Bronchial epithelial cell (primary cell): Measurements from ENCODE around the gene MSN. TPM values are rescaled to one million over a fixed set of nuclear protein-coding genes. Genes with fewer than 3 reads are reported as not detected.
"Not testable (repeated sequence)": the region's sequence is repeated elsewhere in the genome, so short reads cannot be mapped to it uniquely, and the experiment has no call there.

ENCODE experiments used
- DNase-seq: peaks from one replicate; pipeline ENCODE4 v3.0.0-alpha.2; 2010; ENCODE audit warnings: low read depth
- FAIRE-seq: peaks from 2 replicates; lab custom pipeline; 2011; peaks lifted over from hg19 to GRCh38; lab: Jason Lieb, UNC
- H3K27me3 ChIP-seq: 2 replicates; pipeline ENCODE4 v1.5.1; 2011; ENCODE audit warnings: low read length; ENCODE audit not compliant: control insufficient read depth, insufficient read depth
- H3K36me3 ChIP-seq: 2 replicates; pipeline ENCODE4 v1.5.1; 2011; ENCODE audit warnings: low read length; ENCODE audit not compliant: control insufficient read depth, insufficient read depth
- H3K4me3 ChIP-seq: 2 replicates; pipeline ENCODE4 v1.5.1; 2011; ENCODE audit warnings: mild to moderate bottlenecking, low read depth, low read length, control low read depth
- total RNA-seq: library from RNA; depleted of rRNA; stranded (reverse); fragments of >200 nt; gene quantifications from 2 replicates; pipeline ENCODE4 v1.2.1, GENCODE V29; 2014
- TF ChIP-seq, protein P1 (sequence below): IDR thresholded peaks from 2 replicates; pipeline ENCODE4 v1.5.1; 2011; ENCODE audit warnings: mild to moderate bottlenecking, moderate library complexity, low read length, control low read depth, inconsistent platforms; ENCODE audit not compliant: insufficient read depth, severe bottlenecking

The MSN gene
- total RNA-seq, 1 donor from 2014 or later, result 86.1 TPM

DNA sequence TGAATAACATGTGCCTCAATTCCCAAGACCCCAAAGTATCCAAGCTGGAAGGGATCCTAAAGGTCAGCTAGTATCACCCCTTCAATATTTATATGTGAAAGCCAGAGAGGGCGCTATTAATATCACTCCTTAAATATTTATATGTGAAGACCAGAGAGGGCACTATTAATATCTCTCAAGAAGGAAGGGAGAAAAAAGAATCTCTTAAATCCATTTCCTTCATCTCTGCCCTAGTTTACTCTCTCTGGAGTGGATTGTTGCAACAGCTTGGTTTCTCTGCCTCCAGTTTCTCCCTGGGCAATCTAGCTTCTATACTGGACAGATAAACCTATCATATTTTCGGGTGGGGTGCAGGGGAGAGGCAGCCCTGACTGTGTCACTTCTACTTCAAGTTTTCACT lies 31.6 kb upstream of the MSN start:
- DNase-seq (no peak), FAIRE-seq (no peak)
- Histone ChIP-seq H3K27me3 (no peaks in the 10 kb centered on the region), H3K4me3 (no peak overlapping the region), H3K36me3 (no peaks in the 10 kb centered on the region)
- TF ChIP-seq, protein P1, sequence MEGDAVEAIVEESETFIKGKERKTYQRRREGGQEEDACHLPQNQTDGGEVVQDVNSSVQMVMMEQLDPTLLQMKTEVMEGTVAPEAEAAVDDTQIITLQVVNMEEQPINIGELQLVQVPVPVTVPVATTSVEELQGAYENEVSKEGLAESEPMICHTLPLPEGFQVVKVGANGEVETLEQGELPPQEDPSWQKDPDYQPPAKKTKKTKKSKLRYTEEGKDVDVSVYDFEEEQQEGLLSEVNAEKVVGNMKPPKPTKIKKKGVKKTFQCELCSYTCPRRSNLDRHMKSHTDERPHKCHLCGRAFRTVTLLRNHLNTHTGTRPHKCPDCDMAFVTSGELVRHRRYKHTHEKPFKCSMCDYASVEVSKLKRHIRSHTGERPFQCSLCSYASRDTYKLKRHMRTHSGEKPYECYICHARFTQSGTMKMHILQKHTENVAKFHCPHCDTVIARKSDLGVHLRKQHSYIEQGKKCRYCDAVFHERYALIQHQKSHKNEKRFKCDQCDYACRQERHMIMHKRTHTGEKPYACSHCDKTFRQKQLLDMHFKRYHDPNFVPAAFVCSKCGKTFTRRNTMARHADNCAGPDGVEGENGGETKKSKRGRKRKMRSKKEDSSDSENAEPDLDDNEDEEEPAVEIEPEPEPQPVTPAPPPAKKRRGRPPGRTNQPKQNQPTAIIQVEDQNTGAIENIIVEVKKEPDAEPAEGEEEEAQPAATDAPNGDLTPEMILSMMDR, result no peak

DNA sequence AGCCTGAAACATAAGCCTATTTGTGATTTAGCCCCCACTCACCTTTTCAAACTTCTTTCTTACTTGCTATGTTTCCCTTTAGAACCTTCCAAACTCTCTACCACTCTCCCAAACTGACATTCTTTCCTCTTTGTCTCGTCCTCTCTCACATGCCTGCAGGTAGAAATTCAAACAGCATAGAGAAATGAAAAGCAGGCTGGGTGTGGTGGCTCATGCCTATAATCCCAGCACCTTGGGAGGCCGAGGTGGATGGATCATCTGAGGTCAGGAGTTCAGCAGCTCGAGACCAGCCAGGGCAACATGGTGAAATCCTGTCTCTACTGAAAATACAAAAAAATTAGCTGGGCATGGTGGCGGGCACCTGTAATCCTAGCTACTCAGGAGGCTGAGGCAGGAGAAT lies 31.2 kb upstream of the MSN start:
- not testable (repeated sequence) for H3K36me3 ChIP-seq, H3K27me3 ChIP-seq, FAIRE-seq, H3K4me3 ChIP-seq, DNase-seq

DNA sequence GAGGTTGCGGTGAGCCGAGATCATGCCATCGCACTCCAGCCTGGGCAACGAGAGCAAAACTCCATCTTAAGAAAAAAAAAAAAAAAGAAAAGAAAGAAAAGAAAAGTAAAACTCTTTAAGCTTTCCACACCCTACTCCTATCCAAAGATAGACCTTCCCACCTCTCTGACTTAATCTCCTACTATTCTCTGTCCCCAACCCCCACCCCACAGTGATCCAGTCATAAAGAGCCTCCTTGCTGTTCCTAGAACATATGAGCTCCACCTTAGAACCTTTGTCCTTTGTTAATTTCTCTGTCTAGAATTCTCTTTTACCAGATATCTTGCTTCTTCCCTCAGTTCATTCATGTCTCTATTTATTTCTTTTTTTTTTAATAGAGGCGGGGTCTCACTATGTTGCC lies 30.1 kb upstream of the MSN start:
- TF ChIP-seq, protein P1, result no peak
- no peaks in the 10 kb centered on the region for H3K27me3 ChIP-seq
- no peak overlapping the region for H3K4me3 ChIP-seq
- H3K36me3 ChIP-seq, result no peaks in the 10 kb centered on the region
- DNase-seq (no peak), FAIRE-seq (no peak)

DNA sequence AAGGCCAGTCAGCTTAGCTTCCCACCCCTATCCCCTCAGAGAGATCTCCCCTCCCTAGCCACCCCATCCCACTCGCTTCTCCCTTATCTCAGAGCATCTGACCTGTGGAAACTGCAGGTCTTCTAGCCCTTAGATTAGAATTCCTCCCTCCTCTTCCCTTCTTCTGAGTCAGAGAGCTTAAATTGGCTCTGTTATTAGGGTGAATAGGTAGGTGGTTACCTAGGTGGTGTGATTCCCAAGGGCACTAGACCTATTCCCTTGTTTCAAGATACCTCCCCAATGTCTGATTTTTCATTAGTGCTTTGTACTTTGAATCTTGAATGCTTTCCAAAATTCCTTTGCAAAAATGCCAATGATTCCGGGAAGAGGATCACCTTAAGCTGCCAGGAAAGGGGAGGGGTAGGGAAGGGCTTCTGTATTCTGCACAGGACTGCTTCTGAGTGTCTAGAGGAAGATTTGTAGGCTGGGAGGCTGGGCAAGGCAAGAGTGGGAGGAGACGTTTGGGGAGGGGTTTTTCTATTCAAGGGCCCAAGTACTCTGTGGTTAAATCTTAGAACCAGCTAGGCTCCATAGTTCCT lies 24.5 kb upstream of the MSN start:
- Histone ChIP-seq H3K27me3 (no peaks in the 10 kb centered on the region), H3K36me3 (no peaks in the 10 kb centered on the region), H3K4me3 (no peak overlapping the region)
- FAIRE-seq, result no peak
- peak; percentile 67 for DNase-seq
- TF ChIP-seq, protein P1, result no peak

DNA sequence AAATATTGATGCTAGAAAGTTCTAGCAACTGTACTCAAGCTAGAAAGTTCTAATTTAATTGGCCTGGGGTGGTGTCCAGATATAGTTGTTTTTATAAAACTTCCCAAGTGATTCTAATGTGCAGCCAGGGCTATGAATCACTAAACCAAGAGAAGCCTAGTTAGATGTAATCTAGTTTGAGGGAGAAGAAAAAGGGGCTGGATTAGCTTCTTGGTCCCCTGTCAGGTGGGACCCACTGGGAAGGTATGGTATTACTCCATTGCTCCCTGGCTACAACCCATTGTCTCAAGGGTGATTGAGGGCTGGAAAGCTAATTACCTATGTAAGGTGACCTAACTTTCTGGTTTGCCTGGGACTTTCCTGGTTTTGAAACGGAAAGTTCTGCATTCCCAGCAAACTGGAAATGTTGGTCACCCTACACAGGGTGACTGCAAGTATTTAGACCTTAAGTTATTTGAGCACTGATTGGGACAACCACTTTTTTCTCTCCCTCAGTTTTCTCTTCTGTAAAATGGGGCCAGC lies 23.9 kb upstream of the MSN start:
- Histone ChIP-seq H3K27me3 (no peaks in the 10 kb centered on the region), H3K4me3 (no peak overlapping the region), H3K36me3 (no peaks in the 10 kb centered on the region)
- DNase-seq (peak; percentile 59), FAIRE-seq (no peak)
- TF ChIP-seq, protein P1, result no peak

DNA sequence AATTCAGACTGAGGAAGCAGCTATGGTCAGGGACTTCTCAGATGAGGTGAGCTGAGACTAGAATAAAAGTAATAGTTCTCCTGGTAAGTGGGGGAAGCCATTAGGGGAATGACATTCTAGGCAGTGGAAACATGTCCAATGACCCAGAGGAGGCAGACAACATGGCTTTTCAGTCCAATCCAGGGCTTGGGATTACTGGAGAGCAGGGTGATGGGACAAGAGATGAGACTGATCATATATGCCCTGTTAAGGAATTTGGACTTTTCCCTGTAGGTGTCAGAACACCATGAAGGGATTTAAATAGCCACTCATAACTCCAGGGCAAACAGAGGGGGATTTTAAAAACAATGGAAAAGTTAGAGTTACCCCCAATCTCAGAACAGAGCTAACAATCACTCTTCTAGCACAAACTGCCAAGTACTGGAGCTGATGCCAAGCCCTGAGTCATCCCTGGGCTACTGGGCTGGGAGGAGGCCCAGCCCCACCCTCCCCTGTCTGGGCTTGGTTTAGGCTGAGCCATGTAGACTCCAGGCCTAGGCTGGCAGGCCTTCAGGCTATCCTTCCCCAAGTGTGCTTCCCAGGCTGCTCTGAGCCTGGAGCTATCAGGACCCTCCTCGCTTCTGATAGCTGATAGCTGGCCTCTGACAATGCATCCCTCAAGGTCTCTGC lies 22.7 kb upstream of the MSN start:
- FAIRE-seq, result peak; percentile 77

More for the DNA sequence above, 22.7 kb upstream of the MSN start:
- no peaks in the 10 kb centered on the region for H3K27me3 ChIP-seq
- H3K4me3 ChIP-seq, result no peak overlapping the region
- H3K36me3 ChIP-seq, result no peaks in the 10 kb centered on the region
- DNase-seq, result peak; percentile 86
- TF ChIP-seq, protein P1, result no peak
